NCI-H1436 treated with DMSO at 0.1 percent for 48 hours (cell line): ENCODE measurements around the gene ZNF264.
"Not testable (repeated sequence)": the region's sequence is repeated elsewhere in the genome, so short reads cannot be mapped to it uniquely, and the experiment has no call there.

Source experiments
- DNase-seq: peaks from one replicate; lab custom pipeline; 2025; lab: John Stamatoyannopoulos, UW

The ZNF264 gene

DNA sequence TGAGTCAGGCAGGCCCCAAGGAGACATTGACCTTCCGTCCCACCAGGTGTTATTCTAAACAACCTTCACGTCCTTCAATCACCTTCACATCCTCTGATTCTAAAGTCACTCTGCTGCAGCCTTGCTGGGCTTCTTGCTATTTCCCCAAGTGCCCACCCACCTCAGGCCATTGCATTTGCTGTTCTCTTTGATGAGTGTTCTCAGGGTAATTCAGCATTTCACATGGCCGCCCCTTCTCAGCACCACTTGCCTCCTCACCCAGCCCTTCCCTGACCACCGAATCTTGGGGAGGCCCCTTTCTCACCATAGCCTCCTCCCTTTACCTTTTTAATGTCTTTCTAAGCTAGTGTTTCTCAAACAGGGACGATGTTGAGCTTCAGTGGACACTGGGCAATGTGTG lies 53.8 kb downstream of the ZNF264 start:
- no peak for DNase-seq

DNA sequence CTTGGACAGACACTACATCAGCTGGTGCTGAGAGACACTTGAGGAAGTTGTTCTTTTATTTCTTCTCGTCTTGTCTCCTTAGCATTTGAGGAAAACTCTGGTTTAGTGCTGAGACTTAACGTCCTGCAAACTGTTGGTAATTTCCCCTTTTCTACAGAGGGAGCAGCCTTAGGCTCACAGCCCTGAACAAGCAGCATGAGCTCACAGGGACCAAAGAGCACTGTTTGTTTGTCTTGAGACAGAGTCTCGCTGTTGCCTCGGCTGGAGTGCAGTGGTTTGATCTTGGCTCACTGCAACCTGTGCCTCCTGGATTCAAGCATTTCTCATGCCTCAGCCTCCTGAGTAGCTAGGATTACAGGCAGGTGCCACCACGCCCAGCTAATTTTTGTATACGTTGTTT lies 54.7 kb downstream of the ZNF264 start:
- no peak for DNase-seq

DNA sequence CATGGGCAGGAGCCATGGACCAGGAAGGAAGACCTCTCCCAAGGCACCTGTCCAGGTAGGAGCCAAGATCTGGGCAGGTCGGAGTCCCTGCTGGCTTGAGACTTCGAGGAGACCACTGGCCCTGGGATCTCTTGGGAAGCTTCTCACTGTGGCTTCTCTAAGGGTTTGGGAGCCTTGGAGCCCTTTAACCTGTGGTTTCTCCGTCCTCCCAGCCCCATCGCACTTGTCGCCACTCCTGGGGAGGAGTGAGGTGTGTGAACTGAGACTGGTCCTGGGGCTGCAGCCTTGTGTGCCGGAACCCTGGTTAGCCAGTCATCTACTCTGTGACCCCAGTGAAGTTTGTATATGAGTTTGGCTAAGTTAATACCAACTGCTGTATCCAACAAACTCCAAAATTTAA lies 57.3 kb downstream of the ZNF264 start:
- DNase-seq = no peak

DNA sequence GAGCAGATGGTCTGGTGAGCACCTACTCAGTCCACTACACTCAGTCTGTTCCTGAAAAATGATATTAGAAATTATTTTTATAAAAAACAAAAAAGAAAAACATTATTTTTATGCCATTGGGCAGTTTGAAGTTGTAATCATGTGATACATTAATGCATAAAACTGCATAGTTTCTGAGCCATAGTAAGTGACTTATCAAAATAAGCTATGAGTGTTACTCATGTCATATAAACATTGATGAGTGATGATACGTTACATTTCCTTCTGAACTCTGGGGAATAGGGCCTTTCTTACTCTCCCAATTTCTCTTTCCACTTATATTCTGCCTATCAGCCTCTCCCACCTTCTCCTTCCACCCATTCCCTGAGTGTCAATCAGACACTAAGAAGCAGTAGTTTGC lies 58.0 kb downstream of the ZNF264 start:
- DNase-seq = no peak

DNA sequence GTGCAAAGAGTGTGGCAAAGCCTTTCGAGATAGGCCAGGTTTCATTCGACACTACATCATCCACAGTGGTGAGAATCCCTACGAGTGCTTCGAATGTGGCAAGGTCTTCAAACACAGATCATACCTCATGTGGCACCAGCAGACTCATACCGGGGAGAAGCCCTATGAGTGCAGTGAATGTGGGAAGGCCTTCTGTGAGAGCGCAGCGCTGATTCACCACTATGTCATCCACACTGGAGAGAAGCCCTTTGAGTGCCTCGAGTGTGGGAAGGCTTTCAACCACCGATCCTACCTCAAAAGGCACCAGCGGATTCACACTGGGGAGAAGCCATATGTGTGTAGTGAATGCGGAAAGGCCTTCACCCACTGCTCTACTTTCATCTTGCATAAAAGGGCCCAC lies 62.5 kb downstream of the ZNF264 start:
- not testable (repeated sequence) for DNase-seq

DNA sequence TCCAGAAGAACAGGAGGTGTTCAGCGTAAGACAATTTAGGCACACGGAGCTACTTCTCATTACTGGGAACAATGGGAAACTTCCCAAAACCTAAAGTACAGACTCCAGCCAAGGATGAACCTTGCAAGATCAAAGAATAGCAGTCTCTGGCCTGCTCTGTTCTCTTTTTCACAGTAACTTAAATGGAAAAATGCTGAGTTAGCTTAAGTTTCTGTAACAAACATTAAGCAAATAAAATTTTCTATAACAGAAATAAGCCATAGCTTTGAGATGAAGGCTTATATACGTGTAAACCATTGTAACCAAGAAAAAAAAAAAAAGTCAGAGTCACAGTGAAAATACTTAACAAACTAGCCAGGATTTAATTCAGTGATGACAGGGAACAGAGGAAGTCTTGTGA lies 70.7 kb downstream of the ZNF264 start:
- DNase-seq = no peak

DNA sequence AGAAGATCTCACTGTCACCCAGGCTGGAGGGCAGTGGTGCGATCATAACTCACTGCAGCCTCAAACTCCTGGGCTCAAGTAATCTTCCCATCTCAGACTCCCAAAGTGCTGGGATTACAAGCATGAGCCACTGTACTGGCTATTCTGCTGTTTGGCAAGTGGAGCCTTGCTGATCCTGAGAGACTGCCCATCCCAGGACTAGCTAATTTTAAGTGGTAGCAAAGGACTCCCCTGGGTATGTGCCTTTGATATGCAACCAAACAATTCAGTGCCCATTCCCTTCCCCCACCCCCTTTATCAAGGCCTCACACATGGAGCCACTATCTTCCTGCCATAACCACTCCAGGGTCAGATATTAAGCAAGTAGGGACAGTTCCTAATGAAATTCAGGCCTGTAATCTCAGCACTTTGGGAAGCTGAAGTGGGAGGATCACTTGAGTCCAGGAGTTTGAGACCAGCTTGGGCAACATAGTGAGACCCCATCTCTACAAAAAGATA lies 72.0 kb downstream of the ZNF264 start:
- no peak for DNase-seq

DNA sequence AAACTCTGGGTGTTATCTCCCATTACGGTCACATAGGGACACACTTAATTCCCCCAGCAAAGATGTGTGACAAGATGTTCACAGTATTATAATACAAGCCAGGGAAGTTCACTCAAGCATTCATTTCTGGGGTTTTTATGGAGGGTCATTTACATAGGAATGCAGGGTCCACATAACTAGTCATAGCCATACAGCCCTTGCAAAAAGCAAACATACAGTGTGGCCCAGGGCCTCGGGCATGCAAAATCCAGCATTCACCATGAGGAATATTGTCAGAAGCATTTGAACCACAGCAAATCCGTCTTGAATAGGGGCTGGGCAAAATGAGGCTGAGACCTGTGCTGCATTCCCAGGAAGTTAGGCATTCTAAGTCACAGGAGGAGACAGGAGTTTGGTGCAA lies 76.0 kb downstream of the ZNF264 start:
- no peak for DNase-seq

DNA sequence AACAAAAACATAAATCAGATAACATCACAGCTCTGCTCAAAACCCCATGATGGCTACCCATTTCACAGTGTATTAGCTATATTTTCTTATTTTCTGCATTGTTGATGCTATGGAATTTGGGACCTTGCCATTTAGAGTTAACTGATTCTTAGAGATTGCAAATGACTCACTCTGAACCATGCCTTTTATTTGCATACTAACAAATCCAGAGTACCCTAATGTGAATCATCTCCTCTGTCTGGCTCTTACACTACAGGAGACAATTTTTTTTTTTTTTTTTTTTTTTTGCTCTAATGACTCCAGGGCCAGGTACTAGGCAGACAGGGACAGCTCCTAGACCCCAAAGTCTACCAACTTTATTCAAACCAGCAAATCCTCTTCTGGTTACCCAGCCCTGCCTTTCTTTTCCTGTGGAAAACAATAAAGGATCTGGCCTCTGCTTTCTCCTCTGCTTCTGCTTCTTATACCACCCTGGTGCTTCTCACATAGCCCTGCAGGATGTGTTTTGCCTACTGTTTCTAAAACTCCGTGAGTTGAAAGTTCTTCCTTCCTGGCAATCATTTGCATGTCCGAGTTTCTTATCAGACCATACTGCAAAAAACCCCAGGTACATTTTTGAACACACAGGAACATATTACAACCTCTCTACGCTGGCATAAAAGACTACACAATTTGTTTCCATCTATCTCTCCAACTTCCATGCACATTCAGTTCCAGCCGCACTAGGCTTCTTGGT lies 78.4 kb downstream of the ZNF264 start:
- no peak for DNase-seq

DNA sequence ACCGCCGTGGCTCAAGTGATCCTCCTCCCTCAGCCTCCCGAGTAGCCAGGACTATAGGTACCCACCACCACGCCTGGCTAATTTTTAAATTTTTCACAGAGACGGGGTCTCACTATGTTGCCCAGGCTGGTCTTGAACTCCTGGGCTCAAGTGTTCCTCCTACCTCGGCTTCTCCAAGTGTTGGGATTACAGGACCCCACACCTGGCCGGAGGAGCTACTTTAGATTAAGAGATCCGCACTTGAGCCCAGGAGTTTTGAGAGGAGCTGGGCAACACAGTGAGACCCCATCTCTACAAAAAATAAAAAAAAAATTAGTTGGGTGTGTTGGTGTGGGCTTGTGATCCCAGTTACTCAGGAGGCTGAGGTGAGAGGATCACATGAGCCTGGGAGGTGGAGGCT lies 80.0 kb downstream of the ZNF264 start:
- DNase-seq = no peak
